ENCODE data around the gene MAPK12.

- no peak for TF ChIP-seq CTCF (IDR thresholded peaks at IDR 0.05)
- TF ChIP-seq POLR2A (IDR thresholded peaks at IDR 0.05), result no peak
These were observed 35.4 kb upstream of the MAPK12 start for GRCh38 chr22:50296658-50297490.

Measured in thyroid gland (tissue), 4 donors.